Hepatocyte (in vitro differentiated cells): Measurements from ENCODE around the gene ELF3. TPM values are rescaled to one million over a fixed set of nuclear protein-coding genes. Genes with fewer than 3 reads are reported as not detected.
"Not testable (repeated sequence)": the region's sequence is repeated elsewhere in the genome, so short reads cannot be mapped to it uniquely, and the experiment has no call there.

ENCODE experiments used
- DNase-seq: peaks from one replicate; pipeline ENCODE4 v3.0.0-alpha.2; 2016; ENCODE audit warnings: low spot score
- H2AFZ ChIP-seq: fragments of 200-600 bp; sonication (generic); 2 replicates; pipeline ENCODE4 v1.6.0; 2016; ENCODE audit warnings: antibody characterized with exemption, mild to moderate bottlenecking
- H3K27ac ChIP-seq: fragments of 200-600 bp; sonication (generic); 2 replicates; pipeline ENCODE4 v1.5.1; 2016; ENCODE audit warnings: mild to moderate bottlenecking
- H3K27me3 ChIP-seq: fragments of 200-600 bp; sonication (generic); 2 replicates; pipeline ENCODE4 v1.6.1; 2016
- H3K36me3 ChIP-seq: fragments of 200-600 bp; sonication (generic); replicated peaks from 2 replicates; pipeline ENCODE4 v1.5.1; 2016; ENCODE audit warnings: low read depth; ENCODE audit not compliant: insufficient read depth
- H3K4me1 ChIP-seq: fragments of 200-600 bp; sonication (generic); 2 replicates; pipeline ENCODE4 v1.5.1; 2016; ENCODE audit warnings: mild to moderate bottlenecking, moderate library complexity; ENCODE audit not compliant: insufficient read depth
- H3K4me2 ChIP-seq: fragments of 200-600 bp; sonication (generic); 2 replicates; pipeline ENCODE4 v1.6.0; 2016
- H3K4me3 ChIP-seq: fragments of 200-600 bp; sonication (generic); 2 replicates; pipeline ENCODE4 v1.5.1; 2016; ENCODE audit warnings: mild to moderate bottlenecking
- H3K79me2 ChIP-seq: fragments of 200-600 bp; sonication (generic); 2 replicates; pipeline ENCODE4 v1.6.0; 2017; ENCODE audit warnings: mild to moderate bottlenecking
- H3K9me2 ChIP-seq: fragments of 200-600 bp; sonication (generic); replicated peaks from 2 replicates; pipeline ENCODE4 v1.6.0; 2017; ENCODE audit warnings: mild to moderate bottlenecking; ENCODE audit not compliant: insufficient read depth
- H3K9me3 ChIP-seq: fragments of 200-600 bp; sonication (generic); 2 replicates; pipeline ENCODE4 v1.5.1; 2016; ENCODE audit warnings: low read depth, mild to moderate bottlenecking
- H4K20me1 ChIP-seq: fragments of 200-600 bp; sonication (generic); 2 replicates; pipeline ENCODE4 v1.6.0; 2016; ENCODE audit warnings: mild to moderate bottlenecking; ENCODE audit not compliant: insufficient read depth, poor library complexity, severe bottlenecking
- EZH2 ChIP-seq: fragments of 200-600 bp; sonication (generic); IDR thresholded peaks from 2 replicates; pipeline ENCODE4 v1.6.1; 2016; ENCODE audit warnings: antibody characterized with exemption, mild to moderate bottlenecking, borderline replicate concordance
- EZH2phosphoT487 ChIP-seq: fragments of 200-600 bp; sonication (generic); IDR thresholded peaks from one replicate; pipeline ENCODE4 v1.6.1; 2018; ENCODE audit warnings: antibody characterized with exemption, mild to moderate bottlenecking, low read depth, moderate library complexity; ENCODE audit not compliant: unreplicated experiment, severe bottlenecking
- WGBS: methylation state at CpG from one replicate; pipeline ENCODE4 v1.1.6; 2016; ENCODE audit warnings: low lambda C conversion rate; ENCODE audit errors: missing lambda C conversion rate; 5-methylcytosine and 5-hydroxymethylcytosine counted together
- microRNA-seq: library from miRNA; unstranded; fragments of <30 nt; microRNA quantifications from one replicate; pipeline ENCODE4, GENCODE V29; 2017
- polyA plus RNA-seq: library from polyadenylated mRNA; unstranded; fragments of >200 nt; fragmentation: Nextera tagmentation; extraction: Ambion mirVana; gene quantifications from 2 replicates; pipeline ENCODE4 v1.2.1, GENCODE V29; 2016
- small RNA-seq: library from RNA; depleted of rRNA; stranded (forward); fragments of <200 nt; gene quantifications from one replicate; pipeline ENCODE3, GENCODE V24; 2014
- total RNA-seq: library from RNA; depleted of rRNA; stranded (reverse); fragments of >200 nt; gene quantifications from 2 replicates; pipeline ENCODE4 v1.2.3, GENCODE V29; 2014
- TF ChIP-seq, protein P1 (sequence below): fragments of 200-600 bp; sonication (generic); IDR thresholded peaks from 2 replicates; pipeline ENCODE4 v1.5.1; 2016; ENCODE audit warnings: antibody characterized with exemption, mild to moderate bottlenecking; ENCODE audit not compliant: poor library complexity

Gene ELF3
- total and polyA plus RNA-seq, 2 experiments from 2014 or later: 333 to 367 TPM

DNA sequence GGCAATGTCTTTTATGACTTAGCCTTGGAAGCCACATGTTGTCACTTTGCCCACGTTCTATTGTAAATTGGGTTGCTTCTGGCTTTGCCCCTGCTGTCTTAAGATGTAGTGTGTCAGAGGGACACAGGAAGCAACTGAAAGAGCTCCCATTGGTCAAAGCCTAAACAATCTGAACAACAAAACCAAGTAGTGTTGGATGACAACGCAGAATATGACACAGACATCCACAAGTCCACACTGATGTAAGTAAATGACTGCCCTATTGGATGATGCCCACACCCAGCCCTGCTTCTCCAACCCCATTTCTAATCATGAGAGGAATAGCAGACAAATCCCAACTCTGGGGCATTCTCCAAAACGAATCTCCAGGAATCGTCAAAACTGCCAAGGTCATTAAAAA, 50.7 kb downstream of the ELF3 start:
- H3K4me1 ChIP-seq: peaks cover 15% of the 10 kb centered on the region
- H3K27me3 ChIP-seq: no peaks in the 10 kb centered on the region
- H3K79me2 ChIP-seq: no peaks in the 10 kb centered on the region
- H3K4me2 ChIP-seq: no peak overlapping the region
- WGBS: 86% methylated on average over 4 of the region's 4 CpGs
- no peaks in the 10 kb centered on the region for H4K20me1 ChIP-seq
- H3K4me3 ChIP-seq: no peak overlapping the region
- TF ChIP-seq, protein P1, sequence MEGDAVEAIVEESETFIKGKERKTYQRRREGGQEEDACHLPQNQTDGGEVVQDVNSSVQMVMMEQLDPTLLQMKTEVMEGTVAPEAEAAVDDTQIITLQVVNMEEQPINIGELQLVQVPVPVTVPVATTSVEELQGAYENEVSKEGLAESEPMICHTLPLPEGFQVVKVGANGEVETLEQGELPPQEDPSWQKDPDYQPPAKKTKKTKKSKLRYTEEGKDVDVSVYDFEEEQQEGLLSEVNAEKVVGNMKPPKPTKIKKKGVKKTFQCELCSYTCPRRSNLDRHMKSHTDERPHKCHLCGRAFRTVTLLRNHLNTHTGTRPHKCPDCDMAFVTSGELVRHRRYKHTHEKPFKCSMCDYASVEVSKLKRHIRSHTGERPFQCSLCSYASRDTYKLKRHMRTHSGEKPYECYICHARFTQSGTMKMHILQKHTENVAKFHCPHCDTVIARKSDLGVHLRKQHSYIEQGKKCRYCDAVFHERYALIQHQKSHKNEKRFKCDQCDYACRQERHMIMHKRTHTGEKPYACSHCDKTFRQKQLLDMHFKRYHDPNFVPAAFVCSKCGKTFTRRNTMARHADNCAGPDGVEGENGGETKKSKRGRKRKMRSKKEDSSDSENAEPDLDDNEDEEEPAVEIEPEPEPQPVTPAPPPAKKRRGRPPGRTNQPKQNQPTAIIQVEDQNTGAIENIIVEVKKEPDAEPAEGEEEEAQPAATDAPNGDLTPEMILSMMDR: no peak
- TF ChIP-seq EZH2 (no peak), EZH2phosphoT487 (no peak)
- H3K27ac ChIP-seq: no peak overlapping the region
- no peaks in the 10 kb centered on the region for H3K9me2 ChIP-seq
- no peak for DNase-seq
- no peaks in the 10 kb centered on the region for H3K9me3 ChIP-seq
- no peaks in the 10 kb centered on the region for H3K36me3 ChIP-seq
- no peak overlapping the region for H2AFZ ChIP-seq

DNA sequence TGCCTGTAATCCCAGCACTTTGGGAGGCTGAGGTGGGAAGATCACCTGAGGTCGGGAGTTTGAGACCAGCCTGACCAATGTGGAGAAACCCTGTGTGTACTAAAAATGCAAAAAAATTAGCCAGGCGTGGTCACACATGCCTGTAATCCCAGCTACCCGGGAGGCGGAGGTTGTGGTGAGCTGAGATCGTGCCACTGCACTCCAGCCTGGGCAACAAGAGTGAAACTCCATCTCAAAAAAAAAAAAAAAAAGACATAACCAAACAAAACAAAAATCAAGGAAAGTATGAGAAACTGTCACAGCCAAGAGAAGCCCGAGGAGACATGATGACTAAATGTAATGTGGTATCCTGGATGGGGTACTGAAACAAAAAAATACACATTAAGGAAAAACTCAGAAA, 51.4 kb downstream of the ELF3 start:
- not testable (repeated sequence) for H3K9me2 ChIP-seq, DNase-seq, H4K20me1 ChIP-seq, H3K79me2 ChIP-seq, H3K27ac ChIP-seq, H3K4me3 ChIP-seq, H3K27me3 ChIP-seq, H2AFZ ChIP-seq, H3K4me2 ChIP-seq, H3K9me3 ChIP-seq, H3K36me3 ChIP-seq
- peaks cover 13% of the 10 kb centered on the region for H3K4me1 ChIP-seq
- WGBS: 87% methylated on average over 6 of the region's 6 CpGs

DNA sequence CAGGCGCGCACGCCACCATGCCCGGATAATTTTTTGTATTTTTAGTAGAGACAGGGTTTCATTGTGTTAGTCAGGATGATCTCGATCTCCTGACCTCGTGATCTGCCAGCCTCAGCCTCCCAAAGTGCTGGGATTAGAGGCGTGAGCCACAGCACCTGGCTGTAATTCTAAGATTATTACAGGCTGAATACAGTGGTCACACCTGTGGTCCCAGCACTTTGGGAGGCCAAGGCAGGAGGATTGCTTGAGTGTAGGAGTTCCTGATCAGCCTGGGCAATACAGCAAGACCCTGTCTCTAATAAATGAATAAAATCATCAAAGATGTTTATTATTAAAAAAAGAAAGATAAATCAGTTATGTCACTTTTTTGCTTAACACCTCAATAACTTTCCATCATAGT, 52.2 kb downstream of the ELF3 start:
- H3K9me3 ChIP-seq, H3K4me2 ChIP-seq, H2AFZ ChIP-seq, H3K9me2 ChIP-seq, H3K4me1 ChIP-seq, DNase-seq, H3K79me2 ChIP-seq, H3K27me3 ChIP-seq, H3K27ac ChIP-seq, H3K4me3 ChIP-seq, H4K20me1 ChIP-seq, H3K36me3 ChIP-seq: not testable (repeated sequence)
- 92% methylated on average over 7 of the region's 7 CpGs for WGBS

DNA sequence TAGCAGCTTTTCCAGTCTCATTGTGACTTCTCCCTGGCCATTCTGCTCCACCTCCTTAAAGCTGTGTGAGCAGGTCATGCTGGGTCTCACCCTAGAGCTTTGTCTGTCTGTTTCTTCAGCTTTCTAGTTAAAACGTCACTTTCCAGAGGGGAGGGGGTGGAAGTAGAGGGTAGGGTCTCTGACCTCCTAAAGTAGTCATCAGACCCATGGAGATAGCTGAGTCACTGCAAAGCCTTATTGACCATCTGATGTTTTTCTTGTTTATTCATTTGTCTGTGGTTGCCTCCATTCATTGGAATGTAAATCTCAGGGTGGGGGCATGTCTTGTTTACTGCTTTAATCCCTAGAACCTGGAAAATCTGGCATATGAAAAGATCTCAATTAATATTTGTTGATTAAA, 52.7 kb downstream of the ELF3 start:
- TF ChIP-seq EZH2phosphoT487 (no peak), EZH2 (no peak)
- TF ChIP-seq, protein P1: no peak
- H3K79me2 ChIP-seq: no peaks in the 10 kb centered on the region
- no peaks in the 10 kb centered on the region for H3K36me3 ChIP-seq
- no peaks in the 10 kb centered on the region for H3K9me3 ChIP-seq
- H2AFZ ChIP-seq: no peak overlapping the region
- WGBS: 0% methylated on average over 1 of the region's 1 CpG
- no peaks in the 10 kb centered on the region for H4K20me1 ChIP-seq
- no peaks in the 10 kb centered on the region for H3K9me2 ChIP-seq
- H3K27me3 ChIP-seq: no peaks in the 10 kb centered on the region
- no peak for DNase-seq
- H3K27ac ChIP-seq: no peak overlapping the region
- H3K4me3 ChIP-seq: no peak overlapping the region
- H3K4me1 ChIP-seq: peaks cover 7% of the 10 kb centered on the region
- no peak overlapping the region for H3K4me2 ChIP-seq

DNA sequence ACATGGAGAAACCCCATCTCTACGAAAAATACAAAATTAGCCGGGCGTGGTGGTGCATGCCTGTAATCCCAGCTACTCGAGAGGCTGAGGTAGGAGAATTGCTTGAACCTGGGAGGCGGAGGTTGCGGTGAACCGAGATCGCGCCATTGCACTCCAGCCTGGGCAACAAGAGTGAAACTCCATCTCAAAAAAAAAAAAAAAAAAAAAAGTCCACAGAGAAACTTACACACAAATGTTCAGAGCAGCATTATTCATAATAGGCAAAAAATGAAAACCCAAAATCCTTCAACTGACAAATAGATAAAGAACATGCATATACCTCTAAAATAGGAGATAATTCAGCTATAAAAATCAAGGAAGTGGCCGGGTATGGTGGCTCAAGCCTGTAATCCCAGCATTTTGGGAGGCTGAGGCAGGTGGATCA, 54.5 kb downstream of the ELF3 start:
- not testable (repeated sequence) for H3K27me3 ChIP-seq, H3K4me1 ChIP-seq, H3K9me2 ChIP-seq, H3K79me2 ChIP-seq, H3K9me3 ChIP-seq, DNase-seq, H2AFZ ChIP-seq, H3K27ac ChIP-seq, H3K4me2 ChIP-seq, H3K36me3 ChIP-seq, H4K20me1 ChIP-seq, H3K4me3 ChIP-seq
- 92% methylated on average over 10 of the region's 10 CpGs for WGBS

Small RNAs within 50 kb of the gene (microRNA-seq; reads per million reads assigned to microRNA genes)
- gene MIR6740: not detected

Small RNAs within 50 kb of the gene (small RNA-seq; reads per million reads assigned to genes)
- gene AL691482.1 (not detected), gene AL691482.2 (not detected), gene MIR6740 (not detected), gene RF00156 (not detected)

Other genes with a start within 250 kb of the ELF3 start
- 25.8 and 29.4 TPM in 2 replicates for gene IPO9, start 181.4 kb upstream of the ELF3 start, total RNA-seq
- 41.2 and 45.2 TPM in 2 replicates for gene IPO9, start 181.4 kb upstream of the ELF3 start, polyA plus RNA-seq
- gene SHISA4, start 121.7 kb upstream of the ELF3 start, total RNA-seq: 9.6 and 10.2 TPM in 2 replicates
- 24.0 and 31.2 TPM in 2 replicates for gene SHISA4, start 121.7 kb upstream of the ELF3 start, polyA plus RNA-seq
- gene LMOD1, start 64.0 kb upstream of the ELF3 start, total RNA-seq: 8.6 and 8.7 TPM in 2 replicates
- 6.4 and 9.0 TPM in 2 replicates for gene LMOD1, start 64.0 kb upstream of the ELF3 start, polyA plus RNA-seq
- 54.5 and 65.0 TPM in 2 replicates for gene TIMM17A, start 55.1 kb upstream of the ELF3 start, total RNA-seq
- 88.3 and 90.1 TPM in 2 replicates for gene TIMM17A, start 55.1 kb upstream of the ELF3 start, polyA plus RNA-seq
- gene RNPEP, start 27.9 kb upstream of the ELF3 start, total RNA-seq: 57.6 and 57.9 TPM in 2 replicates
- gene RNPEP, start 27.9 kb upstream of the ELF3 start, polyA plus RNA-seq: 74.2 and 81.5 TPM in 2 replicates
- under 0.01 TPM in 1 of 2 replicates, not detected in the other for gene GPR37L1, start 112.3 kb downstream of the ELF3 start, total RNA-seq
- 0.39 and 0.47 TPM in 2 replicates for gene GPR37L1, start 112.3 kb downstream of the ELF3 start, polyA plus RNA-seq
- 28.9 and 32.7 TPM in 2 replicates for gene ARL8A, start 134.2 kb downstream of the ELF3 start, total RNA-seq
- gene ARL8A, start 134.2 kb downstream of the ELF3 start, polyA plus RNA-seq: 56.0 and 65.9 TPM in 2 replicates
- gene PTPN7, start 150.0 kb downstream of the ELF3 start, total RNA-seq: not detected in 2 replicates
- gene PTPN7, start 150.0 kb downstream of the ELF3 start, polyA plus RNA-seq: 0.35 and 0.41 TPM in 2 replicates
- 0.32 and 0.80 TPM in 2 replicates for gene LGR6, start 183.2 kb downstream of the ELF3 start, total RNA-seq
- gene LGR6, start 183.2 kb downstream of the ELF3 start, polyA plus RNA-seq: 1.1 and 1.5 TPM in 2 replicates